ENCODE measurements around the gene CD9.

Gene CD9

DNA sequence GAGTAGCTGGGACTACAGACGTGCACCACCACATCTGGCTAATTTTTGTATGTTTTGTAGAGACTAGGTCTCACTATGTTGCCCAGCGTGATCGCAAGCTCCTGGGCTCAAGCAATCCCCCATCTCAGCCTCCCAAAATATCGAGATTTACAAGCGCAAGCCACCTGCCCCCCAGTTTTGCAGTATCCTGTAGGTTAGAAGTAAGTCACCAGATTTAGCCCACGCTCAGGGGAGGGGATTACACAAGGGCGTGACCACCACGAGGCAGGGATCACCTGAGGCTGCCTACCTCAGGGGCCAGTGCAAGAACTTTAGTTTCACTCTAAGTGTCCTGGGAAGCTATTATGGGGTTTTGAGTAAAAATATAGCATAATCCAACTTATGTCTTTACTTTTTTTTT lies 71.1 kb downstream of the CD9 start:
- Histone ChIP-seq H3K9ac (ENCODE audit: low read length) (no peak overlapping the region), H3F3A (ENCODE audit: insufficient read depth, low read length) (no peaks in the 10 kb centered on the region), H3K36me3 (ENCODE audit: insufficient read depth, low read length) (no peaks in the 10 kb centered on the region), H3K27me3 (ENCODE audit: insufficient read depth, low read length) (no peaks in the 10 kb centered on the region), H3K9me2 (ENCODE audit: low read depth, low read length) (no peaks in the 10 kb centered on the region), H2AFZ (ENCODE audit: low read length) (no peak overlapping the region), H3K4me2 (ENCODE audit: low read length) (no peak overlapping the region), H3K79me2 (ENCODE audit: insufficient read depth, low read length) (no peaks in the 10 kb centered on the region), H3K9me3 (ENCODE audit: low read length) (no peaks in the 10 kb centered on the region), H3K4me3 (ENCODE audit: low read depth, low read length, poor library complexity, severe bottlenecking) (no peak overlapping the region), H4K20me1 (ENCODE audit: insufficient read depth, low read length) (no peaks in the 10 kb centered on the region), H3K4me1 (ENCODE audit: insufficient read depth, low read length, severe bottlenecking) (peaks cover 27% of the 10 kb centered on the region), H3K27ac (ENCODE audit: low read depth, low read length, poor library complexity, severe bottlenecking) (no peak overlapping the region)
- no peak for TF ChIP-seq EZH2 (IDR thresholded peaks at IDR 0.05; ENCODE audit: borderline replicate concordance, low read length)
- TF ChIP-seq, protein P1, sequence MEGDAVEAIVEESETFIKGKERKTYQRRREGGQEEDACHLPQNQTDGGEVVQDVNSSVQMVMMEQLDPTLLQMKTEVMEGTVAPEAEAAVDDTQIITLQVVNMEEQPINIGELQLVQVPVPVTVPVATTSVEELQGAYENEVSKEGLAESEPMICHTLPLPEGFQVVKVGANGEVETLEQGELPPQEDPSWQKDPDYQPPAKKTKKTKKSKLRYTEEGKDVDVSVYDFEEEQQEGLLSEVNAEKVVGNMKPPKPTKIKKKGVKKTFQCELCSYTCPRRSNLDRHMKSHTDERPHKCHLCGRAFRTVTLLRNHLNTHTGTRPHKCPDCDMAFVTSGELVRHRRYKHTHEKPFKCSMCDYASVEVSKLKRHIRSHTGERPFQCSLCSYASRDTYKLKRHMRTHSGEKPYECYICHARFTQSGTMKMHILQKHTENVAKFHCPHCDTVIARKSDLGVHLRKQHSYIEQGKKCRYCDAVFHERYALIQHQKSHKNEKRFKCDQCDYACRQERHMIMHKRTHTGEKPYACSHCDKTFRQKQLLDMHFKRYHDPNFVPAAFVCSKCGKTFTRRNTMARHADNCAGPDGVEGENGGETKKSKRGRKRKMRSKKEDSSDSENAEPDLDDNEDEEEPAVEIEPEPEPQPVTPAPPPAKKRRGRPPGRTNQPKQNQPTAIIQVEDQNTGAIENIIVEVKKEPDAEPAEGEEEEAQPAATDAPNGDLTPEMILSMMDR (IDR thresholded peaks at IDR 0.05; ENCODE audit: low read length) = no peak

DNA sequence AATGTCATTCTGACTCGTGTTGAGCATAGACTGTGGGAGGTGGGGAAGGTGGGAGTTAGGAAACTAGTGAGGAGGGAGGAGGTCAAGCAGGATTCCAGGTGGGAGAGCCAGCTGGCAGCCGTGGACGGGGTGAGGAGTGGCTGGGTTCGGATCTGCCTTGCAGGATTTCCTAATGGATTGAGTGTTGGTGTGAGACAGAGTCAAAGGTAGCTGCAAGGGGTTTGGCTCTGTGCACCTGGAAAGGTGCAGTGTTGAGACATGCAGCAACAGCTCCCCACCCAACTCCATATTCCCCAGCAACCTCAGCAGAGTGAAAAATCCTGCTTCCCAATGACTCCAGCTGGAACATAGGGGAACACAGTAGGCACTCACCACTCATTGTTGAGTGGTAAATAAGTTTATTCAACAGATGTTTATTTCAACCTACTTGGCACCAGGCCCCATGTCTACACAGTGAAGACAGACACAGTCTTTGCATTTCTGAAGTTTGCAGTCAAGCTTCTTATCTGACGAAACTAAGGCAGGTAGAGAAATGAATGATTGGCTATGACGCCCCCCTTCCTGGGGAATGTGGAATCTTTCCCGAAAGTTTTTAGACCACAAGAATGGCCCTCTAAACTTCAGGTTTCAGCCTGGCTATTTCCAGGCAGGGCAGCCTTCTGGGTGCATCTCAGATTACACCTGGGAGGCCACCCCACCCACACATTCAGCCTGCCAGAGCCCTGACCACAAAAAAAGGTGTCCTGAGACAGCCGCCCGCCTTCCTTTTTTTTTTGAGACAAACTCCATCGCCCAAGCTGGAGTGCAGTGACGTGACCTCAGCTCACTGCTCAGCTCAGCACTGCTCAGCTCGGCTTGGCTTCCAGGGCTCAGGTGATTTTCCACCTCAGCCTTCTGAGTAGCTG lies 72.4 kb downstream of the CD9 start:
- peaks cover 14% of the 10 kb centered on the region for H3K4me1 ChIP-seq (ENCODE audit: insufficient read depth, low read length, severe bottlenecking)
- H3K36me3 ChIP-seq (ENCODE audit: insufficient read depth, low read length) = no peaks in the 10 kb centered on the region
- H3K27ac ChIP-seq (ENCODE audit: low read depth, low read length, poor library complexity, severe bottlenecking) = no peak overlapping the region
- no peaks in the 10 kb centered on the region for H4K20me1 ChIP-seq (ENCODE audit: insufficient read depth, low read length)
- H2AFZ ChIP-seq (ENCODE audit: low read length) = no peak overlapping the region
- no peaks in the 10 kb centered on the region for H3K27me3 ChIP-seq (ENCODE audit: insufficient read depth, low read length)
- no peaks in the 10 kb centered on the region for H3K9me2 ChIP-seq (ENCODE audit: low read depth, low read length)
- H3K4me2 ChIP-seq (ENCODE audit: low read length) = no peak overlapping the region
- no peak overlapping the region for H3K9ac ChIP-seq (ENCODE audit: low read length)
- no peaks in the 10 kb centered on the region for H3K79me2 ChIP-seq (ENCODE audit: insufficient read depth, low read length)
- H3F3A ChIP-seq (ENCODE audit: insufficient read depth, low read length) = no peaks in the 10 kb centered on the region
- TF ChIP-seq EZH2 (IDR thresholded peaks at IDR 0.05; ENCODE audit: borderline replicate concordance, low read length) = no peak
- TF ChIP-seq, protein P1 (IDR thresholded peaks at IDR 0.05; ENCODE audit: low read length) = no peak
- H3K9me3 ChIP-seq (ENCODE audit: low read length) = no peaks in the 10 kb centered on the region
- H3K4me3 ChIP-seq (ENCODE audit: low read depth, low read length, poor library complexity, severe bottlenecking) = no peak overlapping the region

DNA sequence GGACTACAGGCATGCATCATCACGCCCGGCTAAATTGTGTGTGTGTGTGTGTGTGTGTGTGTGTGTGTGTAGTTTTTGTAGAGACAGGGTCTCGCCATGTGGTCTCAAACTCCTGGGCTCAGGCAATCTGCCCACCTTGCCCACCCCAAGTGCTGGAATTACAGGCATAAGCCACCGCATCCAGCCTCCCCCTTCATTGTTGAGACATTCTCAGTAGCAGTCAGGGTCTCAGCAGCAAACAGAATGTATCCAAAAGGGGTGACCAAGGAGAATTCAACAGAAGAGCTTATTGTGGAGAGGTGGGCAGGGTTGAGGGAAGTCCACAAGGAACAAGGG lies 73.0 kb downstream of the CD9 start:
- Histone ChIP-seq H3K4me3 (ENCODE audit: low read depth, low read length, poor library complexity, severe bottlenecking) (no peak overlapping the region), H3F3A (ENCODE audit: insufficient read depth, low read length) (no peaks in the 10 kb centered on the region), H3K9me3 (ENCODE audit: low read length) (no peaks in the 10 kb centered on the region), H3K9me2 (ENCODE audit: low read depth, low read length) (no peaks in the 10 kb centered on the region), H2AFZ (ENCODE audit: low read length) (no peak overlapping the region), H3K27ac (ENCODE audit: low read depth, low read length, poor library complexity, severe bottlenecking) (no peak overlapping the region), H3K36me3 (ENCODE audit: insufficient read depth, low read length) (no peaks in the 10 kb centered on the region), H3K79me2 (ENCODE audit: insufficient read depth, low read length) (no peaks in the 10 kb centered on the region), H3K9ac (ENCODE audit: low read length) (no peak overlapping the region), H3K27me3 (ENCODE audit: insufficient read depth, low read length) (no peaks in the 10 kb centered on the region), H3K4me2 (ENCODE audit: low read length) (no peak overlapping the region), H3K4me1 (ENCODE audit: insufficient read depth, low read length, severe bottlenecking) (peaks cover 17% of the 10 kb centered on the region), H4K20me1 (ENCODE audit: insufficient read depth, low read length) (no peaks in the 10 kb centered on the region)
- no peak for TF ChIP-seq EZH2 (IDR thresholded peaks at IDR 0.05; ENCODE audit: borderline replicate concordance, low read length)
- TF ChIP-seq, protein P1 (IDR thresholded peaks at IDR 0.05; ENCODE audit: low read length) = no peak

Data from OCI-LY1 (cell line).